Lower leg skin (tissue), 4 donors: ENCODE data around the gene PPP1R1B. TPM values are rescaled to one million over a fixed set of nuclear protein-coding genes. Genes with fewer than 3 reads are reported as not detected.

ENCODE experiments used
- DNase-seq, 2 donors: peaks; one replicate each; pipeline ENCODE4 v3.0.0-alpha.2; 2019; ENCODE audit warnings: low spot score in 2 of 2
- H3K4me3 ChIP-seq: fragments of 200-600 bp; sonication (generic); 2 replicates; pipeline ENCODE4 v1.5.1; 2017; ENCODE audit warnings: mild to moderate bottlenecking, low read depth; ENCODE audit not compliant: poor library complexity, severe bottlenecking
- POLR2A ChIP-seq, 2 donors: fragments of 450-650 bp; IDR thresholded peaks; one replicate each; pipeline ENCODE4 v1.6.1; 2016 to 2017; ENCODE audit warnings: antibody characterized with exemption in 2 of 2, mild to moderate bottlenecking in 1 of 2, moderate library complexity in 1 of 2
- WGBS, 2 donors: methylation state at CpG; one replicate each; pipeline ENCODE4 v1.1.5; 2018; 5-methylcytosine and 5-hydroxymethylcytosine counted together
- intact Hi-C: fragments of 100-400 bp; cut with DNase I; formaldehyde crosslinking; loops from one replicate; pipeline ENCODE4 v1.15.0; 2023; ENCODE audit warnings: low total_unique reads
- total RNA-seq, 4 donors: library from RNA; depleted of rRNA; stranded (reverse); fragments of >200 nt; gene quantifications; one replicate each; pipeline ENCODE4 v1.1.0, GENCODE V29; 2016
- TF ChIP-seq, protein P1 (sequence below), 3 donors: fragments of 450-650 bp; IDR thresholded peaks; one replicate each; pipeline ENCODE4 v1.5.1; 2016; ENCODE audit warnings: antibody characterized with exemption in 3 of 3, mild to moderate bottlenecking in 3 of 3, moderate library complexity in 2 of 3

PPP1R1B gene
- 100 to 1,000 TPM in 1 of 4 donors, 10 to 100 TPM in 3; 18.5 to 102 (median 51.8) TPM for total RNA-seq

DNA sequence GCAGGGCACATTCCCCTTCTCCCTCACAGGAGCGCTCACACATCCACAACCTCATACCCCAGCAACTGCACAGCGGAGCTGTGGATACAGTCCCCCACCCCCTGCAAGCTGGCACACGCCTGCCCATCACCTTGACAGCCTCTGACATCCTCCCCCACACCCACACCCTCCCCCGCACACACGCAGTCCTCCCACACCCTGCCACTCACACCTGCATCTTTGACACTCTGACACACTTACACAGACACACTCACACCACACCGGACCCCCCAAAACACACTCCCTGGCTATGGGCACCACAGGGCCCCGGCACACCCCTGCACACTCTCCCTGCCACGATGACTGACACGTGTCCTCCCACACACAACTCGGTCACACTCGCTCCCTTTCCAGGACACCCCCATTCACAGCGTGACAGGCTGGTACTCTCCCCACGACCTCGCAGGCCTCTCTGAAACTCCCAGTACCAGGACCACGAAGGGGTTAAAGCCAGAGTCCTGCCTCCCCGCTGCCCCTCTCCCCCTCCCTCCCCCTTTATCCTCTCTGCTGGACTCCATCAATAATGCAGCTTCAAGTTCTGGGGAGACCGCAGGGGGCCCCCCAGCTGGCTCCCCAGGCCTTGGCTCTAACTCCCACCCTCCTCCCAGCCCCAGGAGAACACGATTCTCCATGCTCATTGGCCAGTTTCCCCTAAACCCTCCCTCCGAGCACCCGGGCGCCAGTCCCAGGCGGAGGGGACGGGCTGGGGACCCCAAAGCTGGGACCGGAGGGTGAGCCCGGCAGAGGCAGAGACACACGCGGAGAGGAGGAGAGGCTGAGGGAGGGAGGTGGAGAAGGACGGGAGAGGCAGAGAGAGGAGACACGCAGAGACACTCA is at the start of gene PPP1R1B:
PPP1R1B (plus strand) TSS at position 782 of the 876 bp plus-strand sequence. CDS start 441 bp downstream, outside the sequence.
- TF ChIP-seq, protein P1, sequence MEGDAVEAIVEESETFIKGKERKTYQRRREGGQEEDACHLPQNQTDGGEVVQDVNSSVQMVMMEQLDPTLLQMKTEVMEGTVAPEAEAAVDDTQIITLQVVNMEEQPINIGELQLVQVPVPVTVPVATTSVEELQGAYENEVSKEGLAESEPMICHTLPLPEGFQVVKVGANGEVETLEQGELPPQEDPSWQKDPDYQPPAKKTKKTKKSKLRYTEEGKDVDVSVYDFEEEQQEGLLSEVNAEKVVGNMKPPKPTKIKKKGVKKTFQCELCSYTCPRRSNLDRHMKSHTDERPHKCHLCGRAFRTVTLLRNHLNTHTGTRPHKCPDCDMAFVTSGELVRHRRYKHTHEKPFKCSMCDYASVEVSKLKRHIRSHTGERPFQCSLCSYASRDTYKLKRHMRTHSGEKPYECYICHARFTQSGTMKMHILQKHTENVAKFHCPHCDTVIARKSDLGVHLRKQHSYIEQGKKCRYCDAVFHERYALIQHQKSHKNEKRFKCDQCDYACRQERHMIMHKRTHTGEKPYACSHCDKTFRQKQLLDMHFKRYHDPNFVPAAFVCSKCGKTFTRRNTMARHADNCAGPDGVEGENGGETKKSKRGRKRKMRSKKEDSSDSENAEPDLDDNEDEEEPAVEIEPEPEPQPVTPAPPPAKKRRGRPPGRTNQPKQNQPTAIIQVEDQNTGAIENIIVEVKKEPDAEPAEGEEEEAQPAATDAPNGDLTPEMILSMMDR (IDR thresholded peaks at IDR 0.05) = no peak
- no peak for TF ChIP-seq POLR2A (IDR thresholded peaks at IDR 0.05)
- H3K4me3 ChIP-seq = no peak within 1 kb of the TSS
- intact Hi-C loops = no loop called here
- 9 to 11% methylated on average over 29 of the region's 29 CpGs for WGBS, 2 donors
- DNase-seq = no peak

DNA sequence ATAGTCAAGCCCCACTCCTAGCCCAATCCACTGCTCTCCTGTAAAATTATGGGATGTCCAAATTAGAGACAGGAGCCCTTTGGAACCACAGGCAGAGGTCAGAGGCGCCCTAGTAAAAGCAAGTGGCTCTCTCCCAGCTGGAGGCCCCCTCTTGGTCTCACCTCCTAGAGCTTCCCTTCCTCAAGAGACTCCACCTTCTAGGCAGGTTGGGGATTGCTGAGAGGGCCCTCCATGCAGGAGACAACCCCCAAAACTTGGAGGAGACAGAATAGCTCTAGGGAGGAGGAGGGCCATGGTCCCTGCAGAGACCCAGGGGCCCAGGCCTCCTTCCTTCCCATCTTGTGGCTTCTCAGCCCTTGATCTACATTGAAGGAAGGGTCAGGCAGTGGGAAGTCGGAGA is 48.5 kb upstream of the PPP1R1B start:
- no peak for DNase-seq
- no peak for TF ChIP-seq POLR2A (IDR thresholded peaks at IDR 0.05)
- TF ChIP-seq, protein P1 (IDR thresholded peaks at IDR 0.05) = no peak
- no peak overlapping the region for H3K4me3 ChIP-seq
- intact Hi-C loops = no loop called here
- WGBS, 2 donors = 78 to 91% methylated on average over 2 of the region's 2 CpGs

DNA sequence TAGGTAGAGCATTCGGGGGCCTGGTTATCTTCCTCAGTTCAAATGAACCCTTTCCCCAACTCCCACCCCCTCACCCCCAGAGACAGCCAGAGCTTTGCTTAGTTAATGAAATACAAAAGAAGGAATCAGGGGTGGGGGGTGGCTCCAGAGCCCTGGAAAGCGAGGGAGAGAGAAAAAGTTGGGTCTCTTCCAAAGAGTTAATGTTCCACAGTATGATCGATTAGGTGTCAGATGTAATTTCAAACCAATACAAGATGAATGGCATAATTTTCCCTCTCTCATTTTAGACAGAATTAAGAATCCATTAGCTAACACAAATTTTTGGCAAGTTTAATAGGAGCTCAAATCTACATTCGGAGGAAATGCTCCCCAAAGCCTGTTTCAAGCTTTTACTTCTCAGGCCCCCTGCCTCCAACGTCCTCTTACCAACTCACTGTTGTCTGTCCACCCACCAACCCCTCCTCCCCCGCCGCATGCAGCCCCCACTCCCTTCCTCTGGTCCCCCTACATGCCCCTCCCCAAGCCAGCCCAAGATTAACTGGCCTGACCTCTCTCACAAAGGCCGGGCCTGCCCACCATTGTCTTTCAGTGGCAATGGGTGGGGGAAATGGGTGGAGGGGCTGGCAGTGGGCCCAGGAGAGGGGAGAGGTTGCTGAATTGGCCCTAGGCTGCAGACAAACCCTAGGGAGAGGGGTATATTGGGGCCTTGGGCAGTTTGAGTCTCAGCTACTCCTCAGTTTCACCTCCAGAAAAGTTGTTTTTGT is 47.3 kb upstream of the PPP1R1B start:
- WGBS, 2 donors = 61 to 66% methylated on average over 8 of the region's 8 CpGs
- TF ChIP-seq POLR2A (IDR thresholded peaks at IDR 0.05) = no peak
- TF ChIP-seq, protein P1 (IDR thresholded peaks at IDR 0.05) = no peak
- intact Hi-C loops = no loop called here
- no peak for DNase-seq
- no peak overlapping the region for H3K4me3 ChIP-seq

DNA sequence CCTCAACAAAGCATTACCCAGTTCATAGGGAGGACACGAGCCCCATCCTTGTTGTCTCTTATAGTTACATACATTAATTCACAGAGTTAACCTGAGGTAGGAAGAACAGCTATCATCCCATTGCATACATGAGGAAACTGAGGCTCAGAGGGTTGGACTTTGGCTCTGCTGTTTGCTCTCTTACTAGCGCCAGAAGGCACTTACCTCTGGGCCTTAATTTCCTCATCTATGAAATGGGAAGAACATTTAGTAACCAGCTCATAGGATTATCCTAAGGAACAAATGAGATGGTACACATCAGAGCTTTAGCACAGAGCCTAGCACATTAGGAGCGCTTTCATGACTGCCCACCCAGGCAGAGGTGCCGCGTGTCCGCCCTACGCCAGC is 46.7 kb upstream of the PPP1R1B start:
- no peak for DNase-seq
- no peak overlapping the region for H3K4me3 ChIP-seq
- 89 to 92% methylated on average over 7 of the region's 7 CpGs for WGBS, 2 donors
- TF ChIP-seq POLR2A (IDR thresholded peaks at IDR 0.05) = no peak
- TF ChIP-seq, protein P1 (IDR thresholded peaks at IDR 0.05) = no peak
- intact Hi-C loops = no loop called here

DNA sequence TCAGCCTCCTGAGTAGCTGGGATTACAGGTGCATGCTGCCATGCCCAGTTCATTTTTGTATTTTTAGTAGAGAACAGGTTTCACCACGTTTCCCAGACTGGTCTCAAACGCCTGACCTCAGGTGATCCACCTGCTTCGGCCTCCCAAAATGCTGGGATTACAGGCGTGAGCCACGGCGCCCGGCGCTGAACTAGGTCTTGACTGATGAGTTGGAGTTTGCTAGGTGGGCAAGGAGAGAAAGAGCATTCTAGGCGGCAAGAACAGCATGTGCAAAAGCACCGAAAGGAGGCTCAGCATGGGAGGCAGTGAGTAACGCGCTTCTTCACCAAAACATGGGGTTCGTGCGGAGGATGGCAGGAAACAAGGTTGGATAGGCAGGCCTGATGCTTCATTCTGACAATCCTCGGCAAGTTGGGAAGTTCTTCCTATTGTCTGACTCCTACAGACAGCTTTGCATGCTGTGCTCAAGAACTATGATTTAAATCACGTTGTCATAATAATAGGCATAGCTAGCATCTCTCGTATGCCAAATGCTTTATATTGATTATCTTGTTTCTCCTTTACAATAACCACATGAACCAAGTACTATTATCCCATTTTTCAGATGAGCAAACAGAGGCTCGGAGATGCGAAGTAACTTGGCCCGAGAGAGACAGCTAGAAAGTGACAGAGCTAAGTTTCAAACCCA is 45.5 kb upstream of the PPP1R1B start:
- WGBS, 2 donors = 89 to 91% methylated on average over 20 of the region's 20 CpGs
- DNase-seq = no peak
- TF ChIP-seq POLR2A (IDR thresholded peaks at IDR 0.05) = no peak
- TF ChIP-seq, protein P1 (IDR thresholded peaks at IDR 0.05) = no peak
- no peak overlapping the region for H3K4me3 ChIP-seq
- intact Hi-C loops = no loop called here
